GM19324 (cell line): Measurements from ENCODE around the gene KIF3A.

Source experiments
- ATAC-seq: cut with Tn5 transposase; IDR thresholded peaks from one replicate; pipeline ENCODE4 v1.9.1; 2021; ENCODE audit warnings: mild to moderate bottlenecking, moderate library complexity; ENCODE audit not compliant: unreplicated experiment, low FRiP score

KIF3A gene

GRCh38 chr5:132666310-132667123 lies 70.8 kb downstream of the KIF3A start:
- ATAC-seq, result no peak

- ATAC-seq, result no peak
Observed at GRCh38 chr5:132665574-132666080, 71.7 kb downstream of the KIF3A start.

GRCh38 chr5:132664696-132665209 lies 72.6 kb downstream of the KIF3A start:
- ATAC-seq, result no peak

DNA sequence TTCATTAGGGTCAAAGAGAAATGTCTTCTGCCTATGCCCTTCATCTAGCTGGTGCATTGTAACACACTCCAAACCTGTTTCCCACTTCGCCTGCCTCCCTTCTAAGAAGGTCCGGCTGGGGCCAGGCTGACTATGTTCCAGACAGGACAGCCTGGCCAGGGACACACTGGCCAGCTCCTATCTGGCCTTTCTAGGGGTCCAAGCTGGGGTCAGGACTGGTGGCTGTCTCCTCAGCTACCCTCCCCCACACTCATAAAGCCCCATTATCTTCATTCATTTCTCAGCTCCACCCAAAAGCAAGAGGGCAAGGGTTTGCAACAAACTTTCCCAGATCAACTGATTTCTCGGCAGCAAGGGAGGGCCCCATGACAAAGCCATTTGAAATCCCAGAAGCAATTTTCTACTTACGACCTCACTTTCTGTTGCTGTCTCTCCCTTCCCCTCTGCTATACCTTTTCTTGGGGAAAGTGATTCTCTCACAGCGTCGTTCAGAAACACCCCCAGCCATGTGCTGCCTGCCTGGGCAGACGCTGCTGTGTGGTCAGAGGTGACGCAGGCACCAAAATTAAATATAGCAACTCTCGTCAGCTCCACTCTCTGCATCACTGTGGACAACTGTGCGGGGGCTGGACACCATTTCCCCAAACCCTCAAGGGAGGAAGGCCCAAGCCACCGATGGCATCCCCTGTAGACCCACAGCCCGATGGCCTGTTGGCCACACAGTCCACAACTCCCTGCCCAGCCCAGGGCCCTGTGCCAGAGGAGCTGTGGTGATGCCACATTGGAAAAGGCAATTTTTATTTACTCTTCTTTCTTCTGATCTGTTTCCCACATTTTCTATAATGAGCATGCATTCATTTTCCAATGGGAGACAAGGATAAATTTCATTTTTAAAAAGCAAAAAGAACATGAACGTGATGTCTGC lies 73.3 kb downstream of the KIF3A start:
- peak; percentile 55 for ATAC-seq

GRCh38 chr5:132662925-132663770 lies 74.2 kb downstream of the KIF3A start:
- ATAC-seq, result peak; percentile 47

GRCh38 chr5:132662004-132662401 lies 75.3 kb downstream of the KIF3A start:
- no peak for ATAC-seq

DNA sequence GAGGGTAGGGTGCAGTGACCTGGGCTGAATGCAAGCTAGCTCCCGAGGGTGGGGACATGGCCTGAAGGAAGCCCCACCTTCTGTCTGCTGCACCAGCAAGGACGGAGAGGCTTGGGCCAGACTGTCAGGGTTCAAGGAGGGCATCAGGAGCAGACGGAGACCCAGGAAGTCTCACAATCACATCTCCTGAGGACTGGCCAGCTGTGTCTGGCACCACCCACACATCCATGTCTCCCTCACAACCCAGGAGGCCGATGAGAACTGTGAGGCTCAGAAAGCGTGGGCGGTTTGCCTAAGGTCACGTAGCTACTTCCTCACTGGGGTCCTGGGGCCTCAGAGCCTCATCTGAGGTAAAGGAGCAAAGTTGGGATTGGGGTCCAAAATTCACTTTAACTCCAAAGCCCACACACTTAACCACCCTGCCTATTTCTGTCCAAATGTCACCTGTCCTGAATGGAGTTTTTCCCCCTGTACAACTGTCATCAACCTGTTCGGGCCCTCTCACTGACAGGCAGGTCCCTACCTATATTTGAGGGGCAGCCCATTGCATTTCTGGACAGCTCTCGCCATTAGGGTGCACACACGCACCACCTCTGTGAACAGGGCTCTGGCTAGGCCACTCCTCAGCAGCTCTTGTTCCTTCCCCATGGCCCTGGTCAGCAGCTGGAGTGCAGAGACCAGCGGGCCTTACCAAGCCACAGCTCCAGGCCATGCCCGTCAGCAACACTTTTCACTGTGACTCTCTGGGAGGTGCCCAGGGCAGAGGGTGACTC lies 75.9 kb downstream of the KIF3A start:
- ATAC-seq, result no peak

- no peak for ATAC-seq
Observed at GRCh38 chr5:132659598-132660493, 77.5 kb downstream of the KIF3A start.

DNA sequence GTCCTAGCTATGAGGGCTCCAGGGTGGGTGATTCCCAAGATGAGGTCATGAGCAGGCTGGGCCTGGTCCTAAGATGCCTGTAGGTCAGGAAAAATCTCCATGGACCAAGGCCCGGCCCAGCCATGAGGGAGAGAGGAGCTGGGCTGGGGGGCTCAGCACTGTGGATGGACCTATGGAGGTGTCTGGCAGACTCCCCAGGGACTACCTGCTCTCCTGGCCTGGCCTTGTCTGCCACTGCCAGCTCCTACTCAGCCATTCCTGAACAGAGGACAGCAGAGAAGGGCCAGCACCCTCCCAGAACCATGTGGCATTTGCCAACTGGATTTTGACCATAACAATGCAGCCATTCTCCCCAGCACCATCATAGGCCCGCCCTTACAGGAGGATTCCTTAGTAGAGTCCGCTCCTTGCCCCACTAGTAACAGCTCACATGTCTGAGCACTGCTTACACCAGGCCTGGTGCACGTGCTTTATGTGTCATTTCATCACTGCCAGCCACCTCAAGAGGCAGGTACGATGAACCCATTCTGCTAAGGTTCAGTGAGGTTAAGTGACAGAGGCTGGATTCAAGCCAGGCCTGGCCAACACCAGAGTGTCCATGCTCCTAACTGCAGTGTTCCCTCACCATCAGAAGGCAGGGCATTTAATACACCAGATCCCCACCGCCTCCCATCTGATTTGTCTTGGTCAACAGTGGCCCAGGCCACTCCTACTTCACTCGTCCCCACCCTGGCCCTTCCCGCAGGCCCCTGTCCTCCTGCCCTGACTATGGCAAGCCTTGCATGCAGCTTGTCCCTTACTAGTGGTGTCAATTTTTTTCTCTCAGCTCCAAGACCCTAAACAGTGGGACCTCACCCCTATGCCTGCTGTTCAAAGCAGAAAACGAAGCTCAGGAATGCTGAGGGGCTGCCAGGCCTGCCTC lies 78.7 kb downstream of the KIF3A start:
- ATAC-seq, result no peak

DNA sequence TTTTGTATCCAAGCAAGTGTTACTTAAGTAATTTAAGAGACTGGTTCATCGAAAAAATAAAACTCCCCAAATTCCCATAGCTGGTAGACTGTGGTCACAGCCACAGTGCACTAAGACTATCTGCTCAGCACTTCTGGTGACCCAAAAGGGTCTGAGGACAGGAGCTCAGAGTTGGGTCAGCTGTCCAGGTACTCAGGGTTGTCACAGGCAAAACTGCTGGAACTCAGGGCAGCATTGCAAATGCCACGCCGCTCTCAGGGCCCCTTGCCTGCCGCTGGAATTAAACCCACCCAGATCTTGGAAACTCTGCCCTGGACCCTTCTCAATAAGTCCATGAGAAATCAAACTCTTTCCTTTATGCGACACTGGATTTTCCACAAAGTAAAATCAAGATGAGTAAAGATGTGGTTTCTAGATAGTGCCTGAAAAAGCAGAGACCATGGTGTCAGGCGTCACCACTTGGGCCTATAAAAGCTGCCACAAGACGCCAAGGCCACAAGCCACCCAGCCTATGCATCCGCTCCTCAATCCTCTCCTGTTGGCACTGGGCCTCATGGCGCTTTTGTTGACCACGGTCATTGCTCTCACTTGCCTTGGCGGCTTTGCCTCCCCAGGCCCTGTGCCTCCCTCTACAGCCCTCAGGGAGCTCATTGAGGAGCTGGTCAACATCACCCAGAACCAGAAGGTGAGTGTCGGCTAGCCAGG lies 79.5 kb downstream of the KIF3A start, which contains the start of gene IL13:
TSS of gene IL13 (plus strand) at position 498 of the 705 bp plus-strand sequence. CDS start at position 512, 14 bp downstream.
- ATAC-seq, result no peak

GRCh38 chr5:132656774-132657355 lies 80.5 kb downstream of the KIF3A start:
- no peak for ATAC-seq

- ATAC-seq, result peak; percentile 29
Observed at GRCh38 chr5:132655821-132656773, 81.2 kb downstream of the KIF3A start.

DNA sequence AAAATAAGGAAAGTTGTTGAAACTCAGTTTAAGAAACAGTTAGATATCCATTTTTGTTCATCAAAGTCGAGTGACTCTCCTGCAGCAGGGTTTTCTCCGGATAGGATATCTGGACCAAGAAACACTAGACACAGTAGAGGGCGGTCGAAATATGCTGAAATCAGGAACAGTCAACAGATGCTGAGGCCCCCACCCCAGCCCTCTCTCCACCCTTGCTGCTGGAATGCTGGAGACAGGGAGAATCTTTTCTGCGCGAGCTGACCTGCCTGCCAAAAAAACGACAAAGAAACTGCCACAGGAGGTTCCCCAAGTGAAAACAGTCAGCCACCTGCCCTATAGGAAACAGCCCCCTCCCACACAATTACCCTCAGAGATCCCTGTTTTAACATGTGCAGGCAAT lies 83.6 kb downstream of the KIF3A start:
- ATAC-seq, result no peak

- no peak for ATAC-seq
Observed at GRCh38 chr5:132651838-132652469, 85.4 kb downstream of the KIF3A start.

DNA sequence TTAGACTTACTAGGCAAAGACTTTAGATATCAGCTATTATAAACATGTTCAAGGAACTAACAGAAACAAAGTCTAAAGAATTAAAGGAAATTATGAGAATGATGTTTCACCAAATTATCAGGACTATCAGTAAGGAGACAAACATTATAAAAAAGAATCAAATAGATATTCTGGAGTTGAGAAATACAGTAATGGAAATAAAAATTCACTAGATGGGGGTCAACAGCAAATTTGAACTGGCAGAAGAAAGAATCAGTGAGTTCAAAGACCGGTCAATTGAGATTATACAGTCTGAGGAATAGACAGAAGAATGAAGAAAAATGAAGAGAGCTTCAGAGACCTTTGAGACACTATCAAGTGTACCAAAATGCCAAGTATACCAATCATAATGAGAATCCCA lies 89.0 kb downstream of the KIF3A start:
- ATAC-seq, result no peak
